HPDE6-E6E7 (cell line): ENCODE data around the gene ARHGEF17.
A peak's percentile ranks its signal among the peaks of the same experiment; 100 is the strongest.

Experiments
- DNase-seq: peaks from one replicate; pipeline ENCODE4 v3.0.0; 2011; ENCODE audit warnings: missing footprints; ENCODE audit errors: extremely low spot score

Gene ARHGEF17

GRCh38 chr11:73293356-73293936 lies 14.6 kb upstream of the ARHGEF17 start:
- DNase-seq: no peak

DNA sequence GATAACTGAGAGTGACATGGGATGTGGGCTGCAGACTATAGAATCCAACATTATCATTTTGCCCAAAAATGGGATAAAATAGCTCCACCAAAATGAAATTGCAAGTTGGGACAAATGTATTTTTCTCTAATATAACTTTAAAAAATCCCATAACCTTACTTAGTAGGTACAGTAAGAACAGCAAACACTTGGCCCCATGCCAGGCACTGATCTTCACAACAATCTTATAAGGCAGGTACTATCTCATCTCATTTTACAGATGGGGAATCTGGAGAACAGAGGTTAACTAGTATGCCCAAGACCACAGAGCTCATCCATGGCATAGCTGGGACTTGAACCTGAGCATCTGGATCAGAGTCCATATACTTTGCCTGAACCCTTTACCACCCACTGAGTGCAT lies 13.5 kb upstream of the ARHGEF17 start:
- no peak for DNase-seq

- DNase-seq: peak; percentile 43
Measured at GRCh38 chr11:73295241-73295995, 12.7 kb upstream of the ARHGEF17 start.

DNA sequence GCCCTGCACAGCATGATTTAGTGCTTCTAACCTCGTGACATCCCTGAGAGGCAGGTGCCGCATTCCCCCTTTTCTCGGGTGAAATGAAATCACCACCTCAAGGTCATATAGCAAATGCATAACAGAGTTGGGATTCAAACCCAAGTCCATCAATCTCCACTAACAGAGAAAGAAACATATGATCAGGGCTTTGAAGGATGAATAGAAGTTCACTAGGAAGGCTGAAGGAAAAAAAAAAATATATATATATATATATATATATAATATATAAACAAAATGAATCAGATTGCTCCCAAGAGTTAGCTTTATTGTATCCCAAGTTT lies 12.1 kb upstream of the ARHGEF17 start:
- DNase-seq: no peak

GRCh38 chr11:73296501-73297230 lies 11.4 kb upstream of the ARHGEF17 start:
- DNase-seq: no peak

DNA sequence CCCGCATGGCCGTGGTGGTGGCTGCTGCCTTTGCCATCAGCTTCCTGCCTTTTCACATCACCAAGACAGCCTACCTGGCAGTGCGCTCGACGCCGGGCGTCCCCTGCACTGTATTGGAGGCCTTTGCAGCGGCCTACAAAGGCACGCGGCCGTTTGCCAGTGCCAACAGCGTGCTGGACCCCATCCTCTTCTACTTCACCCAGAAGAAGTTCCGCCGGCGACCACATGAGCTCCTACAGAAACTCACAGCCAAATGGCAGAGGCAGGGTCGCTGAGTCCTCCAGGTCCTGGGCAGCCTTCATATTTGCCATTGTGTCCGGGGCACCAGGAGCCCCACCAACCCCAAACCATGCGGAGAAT lies 10.9 kb upstream of the ARHGEF17 start:
- no peak for DNase-seq

GRCh38 chr11:73297702-73298101 lies 10.4 kb upstream of the ARHGEF17 start:
- DNase-seq: no peak

DNA sequence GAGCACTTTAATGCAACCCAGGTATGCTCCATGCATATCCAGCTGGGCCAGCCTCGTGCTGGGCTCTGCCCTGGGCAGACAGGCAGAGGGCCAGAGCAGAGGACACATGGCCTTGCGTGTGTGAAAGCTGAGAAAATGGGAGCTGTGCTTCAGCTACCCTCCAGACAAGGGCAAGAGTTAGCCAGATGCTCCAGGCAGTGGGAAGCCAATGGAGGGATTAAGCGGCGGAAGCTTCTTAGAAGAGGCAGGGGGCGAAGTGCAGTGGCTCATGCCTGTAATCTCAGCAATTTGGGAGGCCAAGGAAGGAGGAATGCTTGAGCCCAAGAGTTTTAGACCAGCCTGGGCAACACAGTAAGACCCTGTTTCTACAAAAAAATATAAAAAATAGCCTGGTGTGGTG lies 9.8 kb upstream of the ARHGEF17 start:
- DNase-seq: no peak

DNA sequence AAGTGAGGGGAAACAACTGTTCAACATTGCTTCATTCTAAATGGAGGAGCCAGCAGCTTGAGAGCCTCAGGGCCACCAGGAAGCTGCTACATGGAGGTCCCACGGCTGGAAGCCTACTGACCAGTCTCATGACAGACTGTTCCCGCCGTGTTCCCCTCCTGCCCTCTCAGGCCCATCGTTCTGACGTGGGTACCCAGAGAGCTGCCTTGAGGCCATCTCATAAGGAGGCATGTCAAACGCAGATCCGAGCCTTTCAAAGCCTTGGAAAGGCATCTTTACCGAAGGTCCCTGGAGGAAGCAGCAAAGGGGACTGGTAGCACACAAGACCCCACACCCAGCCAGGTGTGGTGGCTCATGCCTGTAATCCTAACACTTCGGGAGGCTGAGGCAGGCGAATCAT lies 8.3 kb upstream of the ARHGEF17 start:
- DNase-seq: no peak

GRCh38 chr11:73306069-73306841 lies 1.8 kb upstream of the ARHGEF17 start:
- no peak for DNase-seq

GRCh38 chr11:73306977-73307322 lies 1.1 kb upstream of the ARHGEF17 start:
- DNase-seq: no peak

DNA sequence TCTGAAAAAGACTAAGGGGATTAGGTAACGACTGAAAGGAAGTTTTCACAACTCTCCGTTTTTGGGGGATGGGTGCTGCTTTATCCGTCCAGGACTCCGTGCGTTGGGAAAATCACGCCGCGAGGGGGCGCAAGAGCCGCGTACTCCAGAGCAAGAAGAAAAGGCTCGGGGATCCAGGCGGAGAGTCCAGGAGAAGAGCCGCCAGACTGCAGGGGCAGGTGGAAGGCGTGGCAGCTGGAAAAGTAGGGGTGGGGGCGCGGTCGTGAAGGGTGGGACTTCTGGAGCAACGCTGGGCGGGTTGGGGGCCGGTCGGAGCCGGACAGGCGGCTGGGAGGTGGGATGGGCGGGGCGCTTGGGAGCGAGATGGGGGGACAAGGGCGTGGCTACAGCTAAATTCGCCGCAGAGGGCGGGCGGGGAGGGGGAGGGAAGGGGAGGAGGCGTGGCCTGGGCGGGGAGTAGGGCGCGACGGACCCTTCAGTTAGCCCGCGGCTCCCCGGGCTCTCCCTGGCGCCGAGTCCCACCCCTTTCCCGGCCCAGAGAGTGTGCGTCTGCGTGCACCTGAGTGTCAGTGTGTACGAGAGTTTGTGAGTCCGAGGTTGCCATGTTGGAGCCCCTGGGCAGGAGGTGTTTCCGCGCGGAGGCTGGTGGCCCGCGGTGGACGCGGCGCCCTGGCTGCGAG lies 613 bp upstream of the ARHGEF17 start:
- peak; percentile 97 for DNase-seq

- peak; percentile 71 for DNase-seq
Measured at GRCh38 chr11:73308961-73309919, 1.2 kb downstream of the ARHGEF17 start.

- no peak for DNase-seq
Measured at GRCh38 chr11:73310076-73310475, 2.0 kb downstream of the ARHGEF17 start.

DNA sequence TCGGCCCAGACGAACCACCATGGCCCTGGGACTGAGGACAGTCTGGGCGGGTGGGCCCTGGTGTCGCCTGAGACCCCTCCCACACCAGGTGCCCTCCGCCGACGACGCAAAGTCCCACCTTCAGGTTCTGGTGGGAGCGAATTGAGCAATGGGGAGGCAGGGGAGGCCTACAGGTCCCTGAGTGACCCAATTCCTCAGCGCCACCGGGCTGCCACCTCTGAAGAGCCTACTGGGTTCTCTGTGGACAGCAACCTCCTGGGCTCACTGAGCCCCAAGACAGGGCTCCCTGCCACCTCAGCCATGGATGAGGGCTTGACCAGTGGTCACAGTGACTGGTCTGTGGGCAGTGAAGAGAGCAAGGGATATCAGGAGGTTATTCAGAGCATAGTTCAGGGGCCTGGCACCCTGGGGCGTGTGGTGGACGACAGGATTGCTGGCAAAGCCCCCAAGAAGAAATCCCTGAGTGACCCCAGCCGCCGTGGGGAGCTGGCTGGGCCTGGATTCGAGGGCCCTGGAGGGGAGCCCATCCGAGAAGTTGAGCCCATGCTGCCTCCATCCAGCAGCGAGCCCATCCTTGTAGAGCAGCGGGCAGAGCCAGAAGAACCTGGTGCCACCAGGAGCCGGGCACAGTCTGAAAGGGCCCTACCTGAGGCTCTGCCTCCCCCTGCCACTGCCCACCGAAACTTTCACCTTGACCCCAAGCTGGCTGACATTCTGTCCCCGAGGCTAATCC lies 2.8 kb downstream of the ARHGEF17 start:
- no peak for DNase-seq

DNA sequence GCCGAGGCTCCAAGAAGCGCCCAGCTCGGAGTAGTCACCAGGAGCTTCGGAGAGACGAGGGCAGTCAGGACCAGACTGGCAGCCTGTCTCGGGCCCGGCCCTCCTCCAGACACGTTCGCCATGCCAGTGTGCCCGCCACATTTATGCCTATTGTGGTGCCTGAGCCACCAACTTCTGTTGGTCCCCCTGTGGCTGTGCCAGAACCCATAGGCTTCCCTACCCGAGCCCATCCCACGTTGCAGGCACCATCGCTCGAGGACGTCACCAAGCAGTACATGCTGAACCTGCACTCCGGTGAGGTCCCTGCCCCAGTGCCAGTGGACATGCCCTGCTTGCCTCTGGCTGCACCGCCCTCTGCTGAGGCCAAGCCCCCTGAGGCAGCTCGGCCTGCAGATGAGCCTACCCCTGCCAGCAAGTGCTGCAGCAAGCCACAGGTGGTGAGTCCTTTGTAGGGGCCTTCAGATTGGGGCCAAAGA lies 3.4 kb downstream of the ARHGEF17 start:
- no peak for DNase-seq

GRCh38 chr11:73312036-73312435 lies 4.0 kb downstream of the ARHGEF17 start:
- DNase-seq: no peak

GRCh38 chr11:73312851-73313327 lies 4.8 kb downstream of the ARHGEF17 start:
- DNase-seq: no peak

GRCh38 chr11:73313652-73314051 lies 5.6 kb downstream of the ARHGEF17 start:
- DNase-seq: no peak
